Measurements from ENCODE around the gene D2HGDH.

D2HGDH gene

GRCh38 chr2:241739177-241739576 lies 4.7 kb downstream of the D2HGDH start:
- Histone ChIP-seq H3K36me3 (ENCODE audit: control insufficient read depth in 1 of 2, insufficient read depth in 2 of 2, low read depth in 1 of 2, low read length in 2 of 2) (peaks cover 30 to 37% of the 10 kb centered on the region in 2 experiments), H3K4me2 (ENCODE audit: low read length, poor library complexity, severe bottlenecking) (no peak overlapping the region), H3K4me1 (ENCODE audit: control insufficient read depth, insufficient read depth, low read depth, low read length) (peaks cover 23% of the 10 kb centered on the region), H3K4ac (ENCODE audit: low read depth in 1 of 2, low read length in 2 of 2) (no peak overlapping the region), H3K4me3 (ENCODE audit: insufficient read depth in 1 of 2, low read depth in 1 of 2, low read length in 2 of 2) (no peak overlapping the region), H2AK5ac (ENCODE audit: low read length, severe bottlenecking) (no peak overlapping the region), H4K8ac (ENCODE audit: low read length) (no peak overlapping the region), H3K18ac (ENCODE audit: low read depth in 1 of 2, low read length in 2 of 2) (no peak overlapping the region), H3K14ac (ENCODE audit: low read length in 2 of 2) (no peak overlapping the region), H2BK5ac (ENCODE audit: low read depth, low read length, poor library complexity, severe bottlenecking) (no peak overlapping the region), H2BK12ac (ENCODE audit: low read length in 2 of 2) (no peak overlapping the region), H2BK15ac (ENCODE audit: low read depth, poor library complexity, severe bottlenecking) (no peak overlapping the region), H3K9me3 (ENCODE audit: control insufficient read depth, low read length) (no peaks in the 10 kb centered on the region), H3K23ac (ENCODE audit: low read length in 2 of 2) (no peak overlapping the region), H3K79me1 (replicated peaks; ENCODE audit: low read length, poor library complexity, severe bottlenecking) (peaks cover 44% of the 10 kb centered on the region), H3K27me3 (ENCODE audit: control insufficient read depth in 1 of 2, insufficient read depth in 1 of 2, low read length in 2 of 2) (no peaks in the 10 kb centered on the region), H4K91ac (ENCODE audit: low read length) (no peak overlapping the region), H2BK120ac (ENCODE audit: low read depth, low read length) (no peak overlapping the region), H3K9ac (ENCODE audit: low read length) (no peak overlapping the region), H2AFZ (ENCODE audit: low read depth, low read length) (no peak overlapping the region), H3K27ac (ENCODE audit: low read length, poor library complexity, severe bottlenecking) (no peak overlapping the region)
- DNase-seq = no peak
- WGBS = 92% methylated on average over 15 of the region's 15 CpGs

GRCh38 chr2:241739651-241740050 lies 5.2 kb downstream of the D2HGDH start:
- Histone ChIP-seq H3K4me2 (ENCODE audit: low read length, poor library complexity, severe bottlenecking) (no peak overlapping the region), H3K4ac (ENCODE audit: low read depth in 1 of 2, low read length in 2 of 2) (no peak overlapping the region), H2BK120ac (ENCODE audit: low read depth, low read length) (no peak overlapping the region), H2AK5ac (ENCODE audit: low read length, severe bottlenecking) (no peak overlapping the region), H2BK12ac (ENCODE audit: low read length in 2 of 2) (no peak overlapping the region), H2AFZ (ENCODE audit: low read depth, low read length) (no peak overlapping the region), H3K18ac (ENCODE audit: low read depth in 1 of 2, low read length in 2 of 2) (no peak overlapping the region), H3K9ac (ENCODE audit: low read length) (no peak overlapping the region), H4K8ac (ENCODE audit: low read length) (no peak overlapping the region), H3K4me3 (ENCODE audit: insufficient read depth in 1 of 2, low read depth in 1 of 2, low read length in 2 of 2) (no peak overlapping the region), H3K27me3 (ENCODE audit: control insufficient read depth in 1 of 2, insufficient read depth in 1 of 2, low read length in 2 of 2) (no peaks in the 10 kb centered on the region), H4K91ac (ENCODE audit: low read length) (no peak overlapping the region), H3K4me1 (ENCODE audit: control insufficient read depth, insufficient read depth, low read depth, low read length) (peaks cover 22% of the 10 kb centered on the region), H3K14ac (ENCODE audit: low read length in 2 of 2) (no peak overlapping the region), H3K23ac (ENCODE audit: low read length in 2 of 2) (no peak overlapping the region), H3K9me3 (ENCODE audit: control insufficient read depth, low read length) (no peaks in the 10 kb centered on the region), H2BK15ac (ENCODE audit: low read depth, poor library complexity, severe bottlenecking) (no peak overlapping the region), H2BK5ac (ENCODE audit: low read depth, low read length, poor library complexity, severe bottlenecking) (no peak overlapping the region), H3K27ac (ENCODE audit: low read length, poor library complexity, severe bottlenecking) (no peak overlapping the region), H3K79me1 (replicated peaks; ENCODE audit: low read length, poor library complexity, severe bottlenecking) (peaks cover 45% of the 10 kb centered on the region), H3K36me3 (ENCODE audit: control insufficient read depth in 1 of 2, insufficient read depth in 2 of 2, low read depth in 1 of 2, low read length in 2 of 2) (peaks cover 34 to 42% of the 10 kb centered on the region in 2 experiments)
- WGBS = 81% methylated on average over 12 of the region's 12 CpGs
- peak; percentile 38 for DNase-seq

- Histone ChIP-seq H3K23ac (ENCODE audit: low read length in 2 of 2) (no peak overlapping the region), H3K9ac (ENCODE audit: low read length) (no peak overlapping the region), H3K14ac (ENCODE audit: low read length in 2 of 2) (no peak overlapping the region), H3K27ac (ENCODE audit: low read length, poor library complexity, severe bottlenecking) (no peak overlapping the region), H3K4me3 (ENCODE audit: insufficient read depth in 1 of 2, low read depth in 1 of 2, low read length in 2 of 2) (no peak overlapping the region), H2AFZ (ENCODE audit: low read depth, low read length) (no peak overlapping the region), H3K4me1 (ENCODE audit: control insufficient read depth, insufficient read depth, low read depth, low read length) (peaks cover 15% of the 10 kb centered on the region), H4K91ac (ENCODE audit: low read length) (no peak overlapping the region), H3K18ac (ENCODE audit: low read depth in 1 of 2, low read length in 2 of 2) (no peak overlapping the region), H2AK5ac (ENCODE audit: low read length, severe bottlenecking) (no peak overlapping the region), H2BK120ac (ENCODE audit: low read depth, low read length) (no peak overlapping the region), H3K4me2 (ENCODE audit: low read length, poor library complexity, severe bottlenecking) (no peak overlapping the region), H3K36me3 (ENCODE audit: control insufficient read depth in 1 of 2, insufficient read depth in 2 of 2, low read depth in 1 of 2, low read length in 2 of 2) (peaks cover 48 to 53% of the 10 kb centered on the region in 2 experiments), H3K27me3 (ENCODE audit: control insufficient read depth in 1 of 2, insufficient read depth in 1 of 2, low read length in 2 of 2) (no peaks in the 10 kb centered on the region), H2BK15ac (ENCODE audit: low read depth, poor library complexity, severe bottlenecking) (no peak overlapping the region), H3K4ac (ENCODE audit: low read depth in 1 of 2, low read length in 2 of 2) (no peak overlapping the region), H2BK12ac (ENCODE audit: low read length in 2 of 2) (no peak overlapping the region), H3K9me3 (ENCODE audit: control insufficient read depth, low read length) (no peaks in the 10 kb centered on the region), H4K8ac (ENCODE audit: low read length) (no peak overlapping the region), H2BK5ac (ENCODE audit: low read depth, low read length, poor library complexity, severe bottlenecking) (no peak overlapping the region), H3K79me1 (replicated peaks; ENCODE audit: low read length, poor library complexity, severe bottlenecking) (peaks cover 45% of the 10 kb centered on the region)
- 97% methylated on average over 9 of the region's 10 CpGs for WGBS
- no peak for DNase-seq
Measured at GRCh38 chr2:241741016-241741415, 6.6 kb downstream of the D2HGDH start.

GRCh38 chr2:241742320-241742939 lies 8.0 kb downstream of the D2HGDH start:
- peaks cover 52 to 53% of the 10 kb centered on the region in 2 experiments for H3K36me3 ChIP-seq (ENCODE audit: control insufficient read depth in 1 of 2, insufficient read depth in 2 of 2, low read depth in 1 of 2, low read length in 2 of 2)
- H3K27me3 ChIP-seq (ENCODE audit: control insufficient read depth in 1 of 2, insufficient read depth in 1 of 2, low read length in 2 of 2) = no peaks in the 10 kb centered on the region
- H3K4me1 ChIP-seq (ENCODE audit: control insufficient read depth, insufficient read depth, low read depth, low read length) = peaks cover 14% of the 10 kb centered on the region
- no peak overlapping the region for H2AK5ac ChIP-seq (ENCODE audit: low read length, severe bottlenecking)
- H3K4ac ChIP-seq (ENCODE audit: low read depth in 1 of 2, low read length in 2 of 2) = no peak overlapping the region
- no peak overlapping the region for H3K4me2 ChIP-seq (ENCODE audit: low read length, poor library complexity, severe bottlenecking)
- no peak overlapping the region for H4K91ac ChIP-seq (ENCODE audit: low read length)
- no peak overlapping the region for H3K4me3 ChIP-seq (ENCODE audit: insufficient read depth in 1 of 2, low read depth in 1 of 2, low read length in 2 of 2)
- H3K27ac ChIP-seq (ENCODE audit: low read length, poor library complexity, severe bottlenecking) = no peak overlapping the region
- H3K23ac ChIP-seq (ENCODE audit: low read length in 2 of 2) = peak overlapping the region in 1 of 2 experiments; percentile 62
- peaks cover 45% of the 10 kb centered on the region for H3K79me1 ChIP-seq (replicated peaks; ENCODE audit: low read length, poor library complexity, severe bottlenecking)
- no peak overlapping the region for H2BK120ac ChIP-seq (ENCODE audit: low read depth, low read length)
- H3K18ac ChIP-seq (ENCODE audit: low read depth in 1 of 2, low read length in 2 of 2) = no peak overlapping the region
- no peak overlapping the region for H2BK15ac ChIP-seq (ENCODE audit: low read depth, poor library complexity, severe bottlenecking)
- H3K9ac ChIP-seq (ENCODE audit: low read length) = no peak overlapping the region
- H2BK12ac ChIP-seq (ENCODE audit: low read length in 2 of 2) = no peak overlapping the region
- no peak for DNase-seq
- H4K8ac ChIP-seq (ENCODE audit: low read length) = no peak overlapping the region
- WGBS = 98% methylated on average over 25 of the region's 28 CpGs
- H3K9me3 ChIP-seq (ENCODE audit: control insufficient read depth, low read length) = no peaks in the 10 kb centered on the region
- no peak overlapping the region for H2AFZ ChIP-seq (ENCODE audit: low read depth, low read length)
- H2BK5ac ChIP-seq (ENCODE audit: low read depth, low read length, poor library complexity, severe bottlenecking) = no peak overlapping the region
- H3K14ac ChIP-seq (ENCODE audit: low read length in 2 of 2) = no peak overlapping the region
